ENCODE data around the gene SLC34A2.

DNA sequence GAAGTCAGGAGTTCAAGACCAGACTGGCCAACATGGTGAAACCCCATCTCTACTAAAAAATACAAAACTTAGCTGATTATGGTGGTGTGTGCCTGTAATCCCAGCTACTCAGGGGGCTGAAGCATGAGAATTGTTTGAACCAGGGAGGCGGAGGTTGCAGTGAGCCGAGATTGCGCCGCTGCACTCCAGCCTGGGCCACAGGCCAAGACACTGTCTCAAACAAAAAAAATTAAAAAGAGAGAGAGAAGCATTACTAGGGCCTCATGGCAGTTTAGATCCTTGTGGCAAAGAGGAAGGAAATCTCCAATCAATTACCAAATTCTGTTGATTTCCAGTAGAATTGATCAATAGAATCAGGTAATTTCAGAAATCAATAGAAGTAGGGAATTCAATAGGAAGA is 16.8 kb upstream of the SLC34A2 start:
- TF ChIP-seq TAF1 (IDR thresholded peaks at IDR 0.05; ENCODE audit: borderline replicate concordance, insufficient read depth, low read length): no peak
- TF ChIP-seq, protein P1, sequence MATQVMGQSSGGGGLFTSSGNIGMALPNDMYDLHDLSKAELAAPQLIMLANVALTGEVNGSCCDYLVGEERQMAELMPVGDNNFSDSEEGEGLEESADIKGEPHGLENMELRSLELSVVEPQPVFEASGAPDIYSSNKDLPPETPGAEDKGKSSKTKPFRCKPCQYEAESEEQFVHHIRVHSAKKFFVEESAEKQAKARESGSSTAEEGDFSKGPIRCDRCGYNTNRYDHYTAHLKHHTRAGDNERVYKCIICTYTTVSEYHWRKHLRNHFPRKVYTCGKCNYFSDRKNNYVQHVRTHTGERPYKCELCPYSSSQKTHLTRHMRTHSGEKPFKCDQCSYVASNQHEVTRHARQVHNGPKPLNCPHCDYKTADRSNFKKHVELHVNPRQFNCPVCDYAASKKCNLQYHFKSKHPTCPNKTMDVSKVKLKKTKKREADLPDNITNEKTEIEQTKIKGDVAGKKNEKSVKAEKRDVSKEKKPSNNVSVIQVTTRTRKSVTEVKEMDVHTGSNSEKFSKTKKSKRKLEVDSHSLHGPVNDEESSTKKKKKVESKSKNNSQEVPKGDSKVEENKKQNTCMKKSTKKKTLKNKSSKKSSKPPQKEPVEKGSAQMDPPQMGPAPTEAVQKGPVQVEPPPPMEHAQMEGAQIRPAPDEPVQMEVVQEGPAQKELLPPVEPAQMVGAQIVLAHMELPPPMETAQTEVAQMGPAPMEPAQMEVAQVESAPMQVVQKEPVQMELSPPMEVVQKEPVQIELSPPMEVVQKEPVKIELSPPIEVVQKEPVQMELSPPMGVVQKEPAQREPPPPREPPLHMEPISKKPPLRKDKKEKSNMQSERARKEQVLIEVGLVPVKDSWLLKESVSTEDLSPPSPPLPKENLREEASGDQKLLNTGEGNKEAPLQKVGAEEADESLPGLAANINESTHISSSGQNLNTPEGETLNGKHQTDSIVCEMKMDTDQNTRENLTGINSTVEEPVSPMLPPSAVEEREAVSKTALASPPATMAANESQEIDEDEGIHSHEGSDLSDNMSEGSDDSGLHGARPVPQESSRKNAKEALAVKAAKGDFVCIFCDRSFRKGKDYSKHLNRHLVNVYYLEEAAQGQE (IDR thresholded peaks at IDR 0.05; ENCODE audit: insufficient read depth in 1 of 2, low read depth in 2 of 2, low read length in 2 of 2): no peak
- no peak for TF ChIP-seq SIN3A (IDR thresholded peaks at IDR 0.05; ENCODE audit: borderline replicate concordance, insufficient read depth, low read length)
- TF ChIP-seq POLR2AphosphoS5 (IDR thresholded peaks at IDR 0.05; ENCODE audit: low read depth, low read length): no peak
- TF ChIP-seq FOXP2 (optimal IDR thresholded peaks at IDR 0.05; ENCODE audit: borderline replicate concordance, extremely low read depth, extremely low read length, insufficient read depth): no peak

All from PFSK-1 (cell line).